OCI-LY1 (cell line): ENCODE data around the gene SERTAD3.

Experiments used
- EZH2 ChIP-seq: fragments of 200-600 bp; sonication (generic), shearing (Covaris generic); IDR thresholded peaks from 2 replicates; pipeline ENCODE4 v1.8.0; 2017; ENCODE audit warnings: borderline replicate concordance, mixed run types, mild to moderate bottlenecking, antibody characterized with exemption, low read length, moderate library complexity, mixed read lengths
- TF ChIP-seq, protein P1 (sequence below): fragments of 200-600 bp; sonication (generic), shearing (Covaris generic); IDR thresholded peaks from 2 replicates; pipeline ENCODE4 v1.5.1; 2017; ENCODE audit warnings: mild to moderate bottlenecking, antibody characterized with exemption, low read length, moderate library complexity, mixed read lengths

GRCh38 chr19:40398417-40399131 is 45.6 kb downstream of the SERTAD3 start:
- TF ChIP-seq, protein P1, sequence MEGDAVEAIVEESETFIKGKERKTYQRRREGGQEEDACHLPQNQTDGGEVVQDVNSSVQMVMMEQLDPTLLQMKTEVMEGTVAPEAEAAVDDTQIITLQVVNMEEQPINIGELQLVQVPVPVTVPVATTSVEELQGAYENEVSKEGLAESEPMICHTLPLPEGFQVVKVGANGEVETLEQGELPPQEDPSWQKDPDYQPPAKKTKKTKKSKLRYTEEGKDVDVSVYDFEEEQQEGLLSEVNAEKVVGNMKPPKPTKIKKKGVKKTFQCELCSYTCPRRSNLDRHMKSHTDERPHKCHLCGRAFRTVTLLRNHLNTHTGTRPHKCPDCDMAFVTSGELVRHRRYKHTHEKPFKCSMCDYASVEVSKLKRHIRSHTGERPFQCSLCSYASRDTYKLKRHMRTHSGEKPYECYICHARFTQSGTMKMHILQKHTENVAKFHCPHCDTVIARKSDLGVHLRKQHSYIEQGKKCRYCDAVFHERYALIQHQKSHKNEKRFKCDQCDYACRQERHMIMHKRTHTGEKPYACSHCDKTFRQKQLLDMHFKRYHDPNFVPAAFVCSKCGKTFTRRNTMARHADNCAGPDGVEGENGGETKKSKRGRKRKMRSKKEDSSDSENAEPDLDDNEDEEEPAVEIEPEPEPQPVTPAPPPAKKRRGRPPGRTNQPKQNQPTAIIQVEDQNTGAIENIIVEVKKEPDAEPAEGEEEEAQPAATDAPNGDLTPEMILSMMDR = no peak
- TF ChIP-seq EZH2 = no peak
